GM10266 (cell line): ENCODE data around the gene PLB1.
"Not testable (repeated sequence)": the region's sequence is repeated elsewhere in the genome, so short reads cannot be mapped to it uniquely, and the experiment has no call there.

Experiments
- DNase-seq: peaks from one replicate; pipeline ENCODE4 v3.0.0; 2012; ENCODE audit errors: extremely low spot score
- TF ChIP-seq, protein P1 (sequence below): IDR thresholded peaks from 2 replicates; pipeline ENCODE4 v1.5.1; 2012; ENCODE audit warnings: mild to moderate bottlenecking, low read depth; ENCODE audit not compliant: control insufficient read depth, insufficient read depth; ENCODE audit errors: missing control alignments

Gene PLB1

DNA sequence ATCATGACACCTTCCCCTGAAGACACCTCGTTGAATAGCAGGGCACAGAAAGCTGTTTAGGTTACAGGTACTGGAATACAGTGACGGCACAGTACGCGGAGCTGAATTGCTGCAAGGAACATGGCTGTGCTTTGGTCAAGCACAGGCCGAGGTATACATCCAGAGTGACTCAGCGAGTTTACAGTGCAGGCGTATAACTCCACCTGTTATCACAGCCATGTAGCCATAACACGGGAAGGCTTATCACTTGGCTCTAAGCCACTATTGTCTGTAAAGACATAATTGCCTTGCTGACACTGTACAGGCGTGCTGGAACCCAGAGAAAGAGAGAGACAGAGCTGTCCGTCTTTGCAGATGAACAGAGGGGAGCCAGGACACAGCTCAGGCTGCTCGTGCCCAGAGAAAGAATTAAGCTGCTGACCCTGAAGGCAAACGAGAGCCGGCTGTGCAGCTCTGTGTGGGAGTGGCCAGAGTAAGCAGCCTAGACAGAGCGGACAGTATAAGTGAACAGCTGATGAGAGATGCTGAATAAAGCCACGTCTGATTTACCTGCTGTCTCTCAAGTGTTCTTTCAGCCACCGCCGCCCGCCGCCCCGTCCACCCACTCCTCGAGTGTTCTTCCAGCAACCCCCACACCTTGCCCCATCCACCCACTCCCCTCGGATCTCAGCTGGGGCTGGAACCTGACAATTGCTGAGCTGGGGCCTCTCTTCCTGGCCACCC lies 168.4 kb downstream of the PLB1 start:
- TF ChIP-seq, protein P1, sequence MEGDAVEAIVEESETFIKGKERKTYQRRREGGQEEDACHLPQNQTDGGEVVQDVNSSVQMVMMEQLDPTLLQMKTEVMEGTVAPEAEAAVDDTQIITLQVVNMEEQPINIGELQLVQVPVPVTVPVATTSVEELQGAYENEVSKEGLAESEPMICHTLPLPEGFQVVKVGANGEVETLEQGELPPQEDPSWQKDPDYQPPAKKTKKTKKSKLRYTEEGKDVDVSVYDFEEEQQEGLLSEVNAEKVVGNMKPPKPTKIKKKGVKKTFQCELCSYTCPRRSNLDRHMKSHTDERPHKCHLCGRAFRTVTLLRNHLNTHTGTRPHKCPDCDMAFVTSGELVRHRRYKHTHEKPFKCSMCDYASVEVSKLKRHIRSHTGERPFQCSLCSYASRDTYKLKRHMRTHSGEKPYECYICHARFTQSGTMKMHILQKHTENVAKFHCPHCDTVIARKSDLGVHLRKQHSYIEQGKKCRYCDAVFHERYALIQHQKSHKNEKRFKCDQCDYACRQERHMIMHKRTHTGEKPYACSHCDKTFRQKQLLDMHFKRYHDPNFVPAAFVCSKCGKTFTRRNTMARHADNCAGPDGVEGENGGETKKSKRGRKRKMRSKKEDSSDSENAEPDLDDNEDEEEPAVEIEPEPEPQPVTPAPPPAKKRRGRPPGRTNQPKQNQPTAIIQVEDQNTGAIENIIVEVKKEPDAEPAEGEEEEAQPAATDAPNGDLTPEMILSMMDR = no peak
- DNase-seq = no peak

DNA sequence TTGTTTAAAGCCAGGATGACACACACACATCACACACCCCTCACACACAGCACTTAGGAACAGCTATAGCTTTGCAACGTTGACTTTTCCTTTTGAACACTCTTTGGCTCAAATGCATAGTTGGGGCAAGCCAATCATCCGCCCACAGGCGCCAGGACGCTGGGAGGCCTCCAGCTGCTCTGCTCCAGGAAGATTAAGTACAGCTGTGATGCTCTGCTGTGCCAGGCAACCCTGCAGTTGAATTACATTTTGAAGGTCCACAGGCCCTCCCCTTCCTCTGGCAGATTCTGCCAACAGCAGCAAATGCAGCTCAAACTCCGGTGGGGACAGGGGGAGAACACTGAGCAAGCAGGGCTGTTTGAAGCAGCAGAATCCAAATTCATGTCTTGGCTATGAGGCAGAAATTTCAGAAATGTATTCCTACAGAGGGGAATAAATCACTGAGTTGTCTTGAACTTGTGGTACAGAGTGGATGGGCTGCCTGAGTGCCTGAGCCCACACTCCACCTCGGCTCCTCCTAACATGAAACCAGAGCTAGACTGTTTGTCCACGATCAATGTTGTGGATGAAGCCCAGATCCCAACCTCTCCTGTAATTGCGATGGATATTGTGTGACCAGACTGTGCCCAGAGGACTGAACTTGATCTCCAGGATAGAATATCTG lies 169.3 kb downstream of the PLB1 start:
- TF ChIP-seq, protein P1 = no peak

DNA sequence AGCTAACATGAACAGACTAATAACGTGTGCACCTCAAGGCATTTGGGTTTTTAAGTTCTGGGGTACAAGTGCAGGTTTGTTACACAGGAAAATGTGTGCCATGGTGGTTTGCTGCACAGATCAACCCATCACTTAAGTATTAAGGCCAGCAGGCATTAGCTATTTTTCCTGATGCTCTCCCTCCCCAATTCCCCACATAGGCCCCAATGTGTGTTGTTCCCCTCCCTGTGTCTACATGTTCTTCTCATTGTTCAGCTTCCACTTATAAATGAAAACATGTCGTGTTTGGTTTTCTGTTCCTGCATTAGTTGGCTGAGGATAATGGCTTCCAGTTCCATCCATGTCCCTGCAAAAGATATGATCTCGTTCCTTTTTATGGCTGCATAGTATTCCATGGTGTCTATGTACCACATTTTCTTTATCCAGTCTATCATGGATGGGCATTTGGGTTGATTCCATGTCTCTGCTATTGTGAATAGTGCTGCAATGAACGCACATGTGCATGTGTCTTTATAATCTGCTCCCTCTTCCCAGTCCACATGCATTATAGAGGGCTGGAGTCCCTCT lies 170.0 kb downstream of the PLB1 start:
- not testable (repeated sequence) for DNase-seq

More for the DNA sequence above, 169.3 kb downstream of the PLB1 start:
- DNase-seq = no peak

DNA sequence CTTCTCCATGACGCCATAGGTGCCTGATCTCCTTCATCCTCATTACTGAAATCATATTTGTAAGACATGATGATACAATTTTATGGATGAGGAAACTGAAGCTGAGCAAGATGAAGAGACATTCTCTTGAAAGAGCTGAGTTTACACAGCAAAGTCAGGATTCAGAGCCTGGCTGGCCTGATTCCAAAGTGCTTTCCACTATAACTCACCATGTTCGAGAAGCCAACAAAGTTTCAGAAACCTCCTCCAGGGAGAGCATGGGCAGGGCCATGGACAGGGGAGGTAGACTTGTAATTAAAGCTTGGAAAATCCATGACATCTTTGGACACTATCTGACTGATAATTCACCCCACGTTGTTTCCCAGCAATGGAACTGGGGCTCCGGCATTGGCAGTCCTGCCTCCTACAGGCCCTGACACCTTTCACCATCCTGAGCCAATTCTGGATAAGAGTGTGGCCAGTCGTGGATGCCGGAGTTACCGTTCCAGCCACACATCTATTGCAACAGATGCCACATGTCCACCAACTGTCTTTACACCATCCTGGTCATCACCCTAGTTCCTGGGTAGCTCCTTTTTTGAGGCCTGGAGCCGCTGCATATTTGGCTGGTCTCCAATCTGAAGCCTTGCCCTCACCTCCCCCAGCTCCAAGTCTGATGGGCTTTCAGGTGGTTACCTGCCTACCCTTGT lies 170.8 kb downstream of the PLB1 start:
- TF ChIP-seq, protein P1 = no peak
- no peak for DNase-seq

DNA sequence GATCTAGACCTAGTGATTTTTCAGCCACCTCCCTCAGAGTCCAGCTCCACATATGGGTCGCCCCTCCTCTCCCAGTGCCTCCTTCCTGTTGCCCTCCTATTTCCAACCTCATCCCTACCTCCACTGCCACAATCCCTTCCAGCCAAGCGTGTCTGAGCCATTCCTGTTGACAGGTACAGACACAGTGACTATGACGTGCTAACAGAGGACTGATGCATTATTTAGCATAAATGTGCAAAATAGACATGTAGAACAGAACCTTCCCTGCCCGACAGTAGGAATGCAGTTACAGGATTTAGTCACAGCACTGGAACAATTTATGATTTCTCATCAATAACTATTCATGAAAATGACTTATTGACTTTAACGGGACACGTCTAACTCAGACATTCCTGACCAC lies 171.4 kb downstream of the PLB1 start:
- TF ChIP-seq, protein P1 = no peak
- DNase-seq = no peak

DNA sequence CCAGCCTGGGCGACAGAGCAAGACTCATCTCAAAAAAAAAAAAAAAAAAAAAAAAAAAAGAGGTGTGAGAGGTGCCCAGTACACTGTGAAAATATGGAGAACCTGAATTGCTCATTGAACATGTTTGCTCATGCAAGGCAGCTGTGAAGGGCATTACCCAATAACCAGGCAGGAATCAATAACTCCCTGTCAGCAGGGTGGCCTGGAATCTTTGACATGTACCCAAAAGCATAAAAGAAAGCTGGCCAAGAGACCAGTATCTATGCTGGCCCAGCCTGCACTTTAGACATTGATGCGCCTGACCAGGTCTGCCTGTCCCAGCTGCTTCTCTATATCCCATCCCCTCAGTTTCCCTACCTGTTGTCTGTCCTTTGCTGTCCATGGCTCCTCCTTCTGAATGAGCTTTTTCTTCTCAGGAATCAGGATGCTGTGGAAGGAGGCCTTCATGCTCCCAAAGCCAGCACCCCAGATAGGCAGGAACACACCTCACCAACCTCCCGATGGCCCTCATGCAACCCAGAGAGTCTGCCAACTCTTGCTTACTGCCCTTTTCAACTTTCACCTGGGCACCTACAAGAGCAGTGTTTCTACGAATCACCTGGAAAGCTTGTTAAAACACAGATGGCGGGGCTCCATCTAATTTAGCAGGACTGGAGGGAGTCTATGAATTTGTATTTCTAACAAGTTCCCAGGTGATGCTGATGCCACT lies 172.4 kb downstream of the PLB1 start:
- no peak for DNase-seq
- TF ChIP-seq, protein P1 = no peak

DNA sequence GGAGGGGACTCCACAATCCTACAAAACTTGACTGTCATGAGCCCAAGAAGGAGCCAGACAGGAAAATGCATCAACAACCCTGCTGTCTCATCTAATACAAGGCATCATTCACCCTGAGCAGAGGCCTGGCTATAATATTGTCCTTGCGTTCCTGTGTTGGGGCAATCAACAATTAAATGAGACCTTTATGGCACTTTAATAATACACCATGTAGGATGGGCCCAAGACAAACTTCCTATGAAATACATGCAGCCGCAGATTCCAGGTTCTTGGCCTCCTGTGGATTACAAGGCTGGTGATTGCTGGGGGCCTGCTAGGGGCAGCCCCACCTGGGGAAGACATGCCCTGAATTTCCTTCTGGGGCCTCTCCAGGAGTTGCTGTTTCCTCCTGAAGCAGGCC lies 173.0 kb downstream of the PLB1 start:
- TF ChIP-seq, protein P1 = no peak
- no peak for DNase-seq
